CD4-positive, alpha-beta T cell treated with Interleukin-17A for 1 hour (primary cell): ENCODE data around the gene CST9.
A peak's percentile ranks its signal among the peaks of the same experiment; 100 is the strongest.

Experiments used
- DNase-seq: peaks from one replicate; pipeline ENCODE4 v3.0.0-alpha.2; 2020

CST9 gene

GRCh38 chr20:23605867-23606651, at the start of gene CST9:
CST9 (minus strand) TSS chr20:23605917; CDS start chr20:23605864, 53 bp downstream.
- no peak for DNase-seq

- DNase-seq = no peak
Observed at GRCh38 chr20:23654717-23655116, 49.0 kb upstream of the CST9 start.

GRCh38 chr20:23654000-23654399, 48.3 kb upstream of the CST9 start:
- DNase-seq = no peak

- DNase-seq = no peak
Observed at GRCh38 chr20:23653400-23653938, 47.8 kb upstream of the CST9 start.

GRCh38 chr20:23652926-23653325, 47.2 kb upstream of the CST9 start:
- no peak for DNase-seq

GRCh38 chr20:23652371-23652770, 46.7 kb upstream of the CST9 start:
- no peak for DNase-seq

- no peak for DNase-seq
Observed at GRCh38 chr20:23651117-23651516, 45.4 kb upstream of the CST9 start.

- DNase-seq = no peak
Observed at GRCh38 chr20:23649830-23650417, 44.2 kb upstream of the CST9 start.

GRCh38 chr20:23649242-23649641, 43.5 kb upstream of the CST9 start:
- DNase-seq = no peak

GRCh38 chr20:23647346-23647745, 41.6 kb upstream of the CST9 start:
- no peak for DNase-seq

GRCh38 chr20:23646106-23646873, 40.6 kb upstream of the CST9 start:
- DNase-seq = no peak

GRCh38 chr20:23645575-23645974, 39.9 kb upstream of the CST9 start:
- no peak for DNase-seq

GRCh38 chr20:23644164-23644563, 38.4 kb upstream of the CST9 start:
- no peak for DNase-seq

GRCh38 chr20:23643659-23644058, 37.9 kb upstream of the CST9 start:
- no peak for DNase-seq

GRCh38 chr20:23641936-23642751, 36.4 kb upstream of the CST9 start:
- DNase-seq = no peak

- DNase-seq = no peak
Observed at GRCh38 chr20:23640671-23641667, 35.3 kb upstream of the CST9 start.

- DNase-seq = no peak
Observed at GRCh38 chr20:23640018-23640601, 34.4 kb upstream of the CST9 start.

GRCh38 chr20:23639490-23639958, 33.8 kb upstream of the CST9 start:
- no peak for DNase-seq

GRCh38 chr20:23638309-23638708, 32.6 kb upstream of the CST9 start:
- no peak for DNase-seq

GRCh38 chr20:23637282-23638221, 31.8 kb upstream of the CST9 start, which contains the start of gene CST3:
CST3 (minus strand) TSS chr20:23637955; CDS start chr20:23637862, 93 bp downstream.
- peak; percentile 4 for DNase-seq
